DOHH2 (cell line): ENCODE results near the gene C17orf100.

Experiments used
- H3F3A ChIP-seq: fragments of 200-600 bp; sonication (generic), shearing (Covaris generic); 2 replicates; pipeline ENCODE4 v1.6.0; 2016; ENCODE audit warnings: antibody characterized with exemption, mild to moderate bottlenecking; ENCODE audit not compliant: control insufficient read depth, insufficient read depth
- H3K27ac ChIP-seq: fragments of 200-600 bp; sonication (generic); 2 replicates; pipeline ENCODE4 v1.5.1; 2014; ENCODE audit warnings: low read depth, mild to moderate bottlenecking, low read length, moderate library complexity
- H3K27me3 ChIP-seq: fragments of 200-600 bp; sonication (generic); 2 replicates; pipeline ENCODE4 v1.6.1; 2014; ENCODE audit warnings: mild to moderate bottlenecking, low read length, mixed read lengths; ENCODE audit not compliant: control insufficient read depth
- H3K36me3 ChIP-seq: fragments of 200-600 bp; sonication (generic); 2 replicates; pipeline ENCODE4 v1.6.1; 2014; ENCODE audit warnings: mild to moderate bottlenecking, low read length, moderate library complexity, mixed read lengths; ENCODE audit not compliant: control insufficient read depth
- H3K4me1 ChIP-seq: fragments of 200-600 bp; sonication (generic); 2 replicates; pipeline ENCODE4 v1.6.1; 2014; ENCODE audit warnings: mild to moderate bottlenecking, low read length, mixed read lengths; ENCODE audit not compliant: control insufficient read depth
- H3K4me2 ChIP-seq: fragments of 200-600 bp; sonication (generic); 2 replicates; pipeline ENCODE4 v1.6.0; 2014; ENCODE audit warnings: mild to moderate bottlenecking, low read length, moderate library complexity
- H3K4me3 ChIP-seq: fragments of 200-600 bp; sonication (generic); 2 replicates; pipeline ENCODE4 v1.5.1; 2014; ENCODE audit warnings: mild to moderate bottlenecking, low read length, mixed read lengths
- H3K79me2 ChIP-seq: fragments of 200-600 bp; sonication (generic); 2 replicates; pipeline ENCODE4 v1.6.1; 2014; ENCODE audit warnings: mild to moderate bottlenecking, low read length, mixed read lengths; ENCODE audit not compliant: control insufficient read depth
- H3K9me2 ChIP-seq: fragments of 200-600 bp; sonication (generic); replicated peaks from 2 replicates; pipeline ENCODE4 v1.6.1; 2014; ENCODE audit warnings: mild to moderate bottlenecking, low read length, mixed read lengths; ENCODE audit not compliant: control insufficient read depth
- H3K9me3 ChIP-seq: fragments of 200-600 bp; sonication (generic); 2 replicates; pipeline ENCODE4 v1.6.1; 2014; ENCODE audit warnings: antibody characterized with exemption, low read length, mixed read lengths; ENCODE audit not compliant: control insufficient read depth, insufficient read depth
- H4K20me1 ChIP-seq: fragments of 200-600 bp; sonication (generic); 2 replicates; pipeline ENCODE4 v1.6.0; 2014; ENCODE audit warnings: low read depth, mild to moderate bottlenecking, antibody characterized with exemption, low read length, moderate library complexity; ENCODE audit not compliant: control insufficient read depth, insufficient read depth
- EZH2phosphoT487 ChIP-seq: fragments of 200-600 bp; sonication (generic); IDR thresholded peaks from 2 replicates; pipeline ENCODE4 v1.6.1; 2017; ENCODE audit warnings: borderline replicate concordance, mild to moderate bottlenecking, antibody characterized with exemption, low read length, moderate library complexity, mixed read lengths
- TF ChIP-seq, protein P1 (sequence below): fragments of 200-600 bp; sonication (generic); IDR thresholded peaks from one replicate; pipeline ENCODE4 v1.5.1; 2014; ENCODE audit warnings: antibody characterized with exemption, mild to moderate bottlenecking, low read depth, low read length; ENCODE audit not compliant: poor library complexity, severe bottlenecking

C17orf100 gene

DNA sequence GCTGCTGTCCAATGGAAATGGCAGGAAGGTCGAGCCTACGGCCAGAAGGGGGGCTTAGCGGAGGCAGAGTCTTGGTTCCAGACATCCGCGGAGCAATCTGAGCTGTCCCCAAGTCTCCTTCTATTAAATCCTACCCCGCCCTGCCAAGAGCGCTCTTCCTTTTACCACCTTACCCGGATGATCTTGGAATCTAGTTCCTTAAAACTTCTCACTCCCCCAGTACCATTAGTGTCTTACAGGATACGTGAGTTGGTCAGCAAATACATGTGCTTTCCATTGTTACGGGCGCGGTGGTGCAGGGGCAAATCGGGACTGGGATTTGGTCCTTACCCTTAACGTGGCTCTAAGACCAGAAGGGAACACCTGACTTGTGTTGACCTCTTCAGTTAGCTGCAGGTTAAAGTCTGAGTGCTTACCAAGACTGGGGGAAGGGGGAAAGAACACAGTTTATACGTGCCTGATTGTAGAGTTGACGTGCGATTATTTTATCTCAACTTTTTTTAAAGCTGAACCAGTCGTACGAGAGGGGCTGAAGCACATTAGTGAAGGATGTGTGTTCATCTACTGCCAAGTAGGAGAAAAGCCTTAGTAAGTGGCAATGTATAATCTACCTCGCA is 10.2 kb upstream of the C17orf100 start:
- no peaks in the 10 kb centered on the region for H3K9me2 ChIP-seq
- TF ChIP-seq EZH2phosphoT487, result no peak
- TF ChIP-seq, protein P1, sequence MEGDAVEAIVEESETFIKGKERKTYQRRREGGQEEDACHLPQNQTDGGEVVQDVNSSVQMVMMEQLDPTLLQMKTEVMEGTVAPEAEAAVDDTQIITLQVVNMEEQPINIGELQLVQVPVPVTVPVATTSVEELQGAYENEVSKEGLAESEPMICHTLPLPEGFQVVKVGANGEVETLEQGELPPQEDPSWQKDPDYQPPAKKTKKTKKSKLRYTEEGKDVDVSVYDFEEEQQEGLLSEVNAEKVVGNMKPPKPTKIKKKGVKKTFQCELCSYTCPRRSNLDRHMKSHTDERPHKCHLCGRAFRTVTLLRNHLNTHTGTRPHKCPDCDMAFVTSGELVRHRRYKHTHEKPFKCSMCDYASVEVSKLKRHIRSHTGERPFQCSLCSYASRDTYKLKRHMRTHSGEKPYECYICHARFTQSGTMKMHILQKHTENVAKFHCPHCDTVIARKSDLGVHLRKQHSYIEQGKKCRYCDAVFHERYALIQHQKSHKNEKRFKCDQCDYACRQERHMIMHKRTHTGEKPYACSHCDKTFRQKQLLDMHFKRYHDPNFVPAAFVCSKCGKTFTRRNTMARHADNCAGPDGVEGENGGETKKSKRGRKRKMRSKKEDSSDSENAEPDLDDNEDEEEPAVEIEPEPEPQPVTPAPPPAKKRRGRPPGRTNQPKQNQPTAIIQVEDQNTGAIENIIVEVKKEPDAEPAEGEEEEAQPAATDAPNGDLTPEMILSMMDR, result no peak
- no peaks in the 10 kb centered on the region for H3K27me3 ChIP-seq
- H3K36me3 ChIP-seq, result peaks cover 54% of the 10 kb centered on the region
- H3K27ac ChIP-seq, result peak overlapping the region; percentile 77
- peaks cover 30% of the 10 kb centered on the region for H3K4me1 ChIP-seq
- H3F3A ChIP-seq, result peaks cover 12% of the 10 kb centered on the region; the same call in 1 of the 2 replicates
- peaks cover 83% of the 10 kb centered on the region for H3K79me2 ChIP-seq
- H3K4me2 ChIP-seq, result peak overlapping the region; percentile 91
- no peaks in the 10 kb centered on the region for H3K9me3 ChIP-seq
- peak overlapping the region; percentile 98 for H3K4me3 ChIP-seq
- H4K20me1 ChIP-seq, result peaks cover 10% of the 10 kb centered on the region; the same call in 1 of the 2 replicates

DNA sequence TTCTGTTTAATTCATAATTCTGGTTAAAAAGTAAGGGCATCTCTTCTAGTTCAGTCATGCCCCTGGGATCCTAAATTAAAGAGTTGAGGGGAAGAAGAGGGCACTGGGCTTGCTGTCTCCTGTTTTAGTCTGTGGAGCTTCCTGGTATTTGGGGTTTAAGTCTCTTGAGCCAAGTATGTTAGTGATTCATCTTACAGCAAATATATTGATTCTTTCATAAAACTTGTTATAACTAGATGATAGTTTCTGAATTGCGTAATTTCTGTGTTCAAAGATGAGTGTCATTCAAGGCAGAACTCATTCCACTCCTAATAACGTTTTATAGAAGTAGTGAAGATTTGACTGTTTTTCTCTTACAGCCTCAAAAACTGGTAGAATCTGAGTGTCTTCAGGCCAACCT is 9.0 kb upstream of the C17orf100 start:
- no peaks in the 10 kb centered on the region for H3K27me3 ChIP-seq
- no peak for TF ChIP-seq EZH2phosphoT487
- TF ChIP-seq, protein P1, result no peak
- peaks cover 35% of the 10 kb centered on the region for H3K4me1 ChIP-seq
- H3K79me2 ChIP-seq, result peaks cover 92% of the 10 kb centered on the region
- peaks cover 12% of the 10 kb centered on the region; the same call in 1 of the 2 replicates for H3F3A ChIP-seq
- peaks cover 10% of the 10 kb centered on the region; the same call in 1 of the 2 replicates for H4K20me1 ChIP-seq
- no peaks in the 10 kb centered on the region for H3K9me3 ChIP-seq
- no peak overlapping the region for H3K27ac ChIP-seq
- H3K4me3 ChIP-seq, result peak overlapping the region; percentile 98
- H3K4me2 ChIP-seq, result peak overlapping the region; percentile 91
- peaks cover 66% of the 10 kb centered on the region for H3K36me3 ChIP-seq
- H3K9me2 ChIP-seq, result no peaks in the 10 kb centered on the region

DNA sequence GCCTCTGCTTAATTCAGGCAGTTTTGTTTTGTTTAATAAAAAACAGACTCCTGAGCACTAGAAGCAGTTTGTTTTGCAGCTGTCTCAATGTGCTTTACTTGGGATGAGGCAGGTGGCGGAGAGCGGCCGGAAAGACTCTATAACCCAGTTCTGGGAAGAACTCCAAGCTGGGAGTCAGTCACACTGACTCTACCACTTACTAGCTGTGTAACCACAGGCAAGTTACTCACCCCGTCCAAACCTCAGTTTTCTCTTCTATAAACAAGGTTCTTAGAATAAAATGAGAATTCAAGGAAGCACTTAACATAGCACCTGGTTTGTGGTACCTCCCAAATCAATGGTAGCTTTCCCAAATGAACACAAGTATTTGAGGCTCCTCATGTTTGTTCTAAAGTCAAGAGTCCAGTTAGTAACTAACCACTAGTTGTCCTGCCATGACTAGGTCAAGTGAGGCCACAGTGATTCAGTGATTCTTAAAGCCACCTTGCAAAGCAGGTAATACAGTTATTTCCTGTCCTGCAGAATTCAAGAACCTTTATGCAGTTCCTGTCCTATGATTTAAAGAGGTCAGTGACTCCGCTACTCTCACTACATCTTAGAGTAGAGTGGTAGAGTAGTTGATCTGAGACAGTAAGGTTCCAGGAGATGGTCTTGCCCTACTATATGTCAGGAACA is 8.0 kb upstream of the C17orf100 start:
- H3K9me3 ChIP-seq, result no peaks in the 10 kb centered on the region
- H3K79me2 ChIP-seq, result peaks cover 95% of the 10 kb centered on the region
- no peak overlapping the region for H3K27ac ChIP-seq
- H4K20me1 ChIP-seq, result peaks cover 13% of the 10 kb centered on the region; the same call in 1 of the 2 replicates
- H3K4me3 ChIP-seq, result no peak overlapping the region
- H3K27me3 ChIP-seq, result no peaks in the 10 kb centered on the region
- H3K9me2 ChIP-seq, result no peaks in the 10 kb centered on the region
- peaks cover 76% of the 10 kb centered on the region for H3K36me3 ChIP-seq
- H3K4me2 ChIP-seq, result no peak overlapping the region
- TF ChIP-seq, protein P1, result no peak
- no peak for TF ChIP-seq EZH2phosphoT487
- peaks cover 45% of the 10 kb centered on the region for H3K4me1 ChIP-seq
- H3F3A ChIP-seq, result peaks cover 12% of the 10 kb centered on the region; the same call in 1 of the 2 replicates
